Measurements from ENCODE around the gene ZFP82. TPM values are rescaled to one million over a fixed set of nuclear protein-coding genes. Genes with fewer than 3 reads are reported as not detected.

ZFP82 gene
- total RNA-seq, 1 experiment from 2014 or later = not detected

GRCh38 chr19:36404498-36404897 lies 13.9 kb downstream of the ZFP82 start:
- TF ChIP-seq CTCF (IDR thresholded peaks at IDR 0.05; ENCODE audit: unreplicated experiment) = no peak
- H3K4me3 Mint-ChIP-seq (ENCODE audit: low read depth, unreplicated experiment) = no peak overlapping the region
- H3K27me3 Mint-ChIP-seq (ENCODE audit: unreplicated experiment) = no peaks in the 10 kb centered on the region
- BruUV-seq (replicated peaks) = no TSS peak
- no peak overlapping the region for H3K27ac Mint-ChIP-seq (ENCODE audit: unreplicated experiment)
- no peak for DNase-seq
- CTCF ChIA-PET = interaction anchor here (0.6 kb wide), 1 partner anchor 38 kb away, joined by 3 read pairs; no protein-coding TSS in a partner anchor
- intact Hi-C loops (cut with micrococcal nuclease; ENCODE audit: unreplicated experiment) = no loop called here
- no peaks in the 10 kb centered on the region for H3K4me1 Mint-ChIP-seq (ENCODE audit: low read depth, unreplicated experiment)
- no peaks in the 10 kb centered on the region for H3K36me3 Mint-ChIP-seq (ENCODE audit: insufficient read depth, unreplicated experiment)
- peaks cover 32% of the 10 kb centered on the region for H3K9me3 Mint-ChIP-seq (ENCODE audit: low read depth, unreplicated experiment)

- no peak overlapping the region for H3K27ac Mint-ChIP-seq (ENCODE audit: unreplicated experiment)
- CTCF ChIA-PET = no interaction called here
These were observed 17.0 kb downstream of the ZFP82 start for GRCh38 chr19:36401475-36401874.

GRCh38 chr19:36398571-36398970 lies 19.9 kb downstream of the ZFP82 start:
- CTCF ChIA-PET = interaction anchor here (0.7 kb wide), 1 partner anchor 451 kb away, joined by 3 read pairs; no protein-coding TSS in a partner anchor
- Mint-ChIP-seq H3K27me3 (ENCODE audit: unreplicated experiment) (no peaks in the 10 kb centered on the region), H3K27ac (ENCODE audit: unreplicated experiment) (no peak overlapping the region), H3K4me3 (ENCODE audit: low read depth, unreplicated experiment) (no peak overlapping the region), H3K9me3 (ENCODE audit: low read depth, unreplicated experiment) (peaks cover 25% of the 10 kb centered on the region), H3K36me3 (ENCODE audit: insufficient read depth, unreplicated experiment) (no peaks in the 10 kb centered on the region), H3K4me1 (ENCODE audit: low read depth, unreplicated experiment) (no peaks in the 10 kb centered on the region)
- no TSS peak for BruUV-seq (replicated peaks)
- intact Hi-C loops (cut with micrococcal nuclease; ENCODE audit: unreplicated experiment) = no loop called here
- no peak for DNase-seq
- no peak for TF ChIP-seq CTCF (IDR thresholded peaks at IDR 0.05; ENCODE audit: unreplicated experiment)

More at GRCh38 chr19:36401475-36401874, 17.0 kb downstream of the ZFP82 start:
- H3K27me3 Mint-ChIP-seq (ENCODE audit: unreplicated experiment) = no peaks in the 10 kb centered on the region
- no peaks in the 10 kb centered on the region for H3K4me1 Mint-ChIP-seq (ENCODE audit: low read depth, unreplicated experiment)
- H3K36me3 Mint-ChIP-seq (ENCODE audit: insufficient read depth, unreplicated experiment) = no peaks in the 10 kb centered on the region
- no peak for DNase-seq
- no peak overlapping the region for H3K4me3 Mint-ChIP-seq (ENCODE audit: low read depth, unreplicated experiment)
- intact Hi-C loops (cut with micrococcal nuclease; ENCODE audit: unreplicated experiment) = no loop called here
- H3K9me3 Mint-ChIP-seq (ENCODE audit: low read depth, unreplicated experiment) = peaks cover 19% of the 10 kb centered on the region
- no TSS peak for BruUV-seq (replicated peaks)
- no peak for TF ChIP-seq CTCF (IDR thresholded peaks at IDR 0.05; ENCODE audit: unreplicated experiment)

- H3K27ac Mint-ChIP-seq (ENCODE audit: unreplicated experiment) = no peak overlapping the region
- CTCF ChIA-PET = no interaction called here
- no peaks in the 10 kb centered on the region for H3K27me3 Mint-ChIP-seq (ENCODE audit: unreplicated experiment)
- intact Hi-C loops (cut with micrococcal nuclease; ENCODE audit: unreplicated experiment) = no loop called here
- no peak for TF ChIP-seq CTCF (IDR thresholded peaks at IDR 0.05; ENCODE audit: unreplicated experiment)
- no peak for DNase-seq
- H3K36me3 Mint-ChIP-seq (ENCODE audit: insufficient read depth, unreplicated experiment) = no peaks in the 10 kb centered on the region
- no TSS peak for BruUV-seq (replicated peaks)
- H3K9me3 Mint-ChIP-seq (ENCODE audit: low read depth, unreplicated experiment) = peaks cover 31% of the 10 kb centered on the region
- no peaks in the 10 kb centered on the region for H3K4me1 Mint-ChIP-seq (ENCODE audit: low read depth, unreplicated experiment)
- no peak overlapping the region for H3K4me3 Mint-ChIP-seq (ENCODE audit: low read depth, unreplicated experiment)
These were observed 25.3 kb downstream of the ZFP82 start for GRCh38 chr19:36392916-36393673.

All from Calu3 (cell line).